Vagina (tissue), 2 donors: ENCODE data around the gene DOCK1.

Source experiments
- POLR2A ChIP-seq, 2 donors: fragments of 450-650 bp; IDR thresholded peaks; one replicate each; pipeline ENCODE4 v1.6.1; 2017; ENCODE audit warnings: antibody characterized with exemption in 2 of 2, mild to moderate bottlenecking in 2 of 2, moderate library complexity in 2 of 2
- TF ChIP-seq, protein P1 (sequence below), 3 experiments: fragments of 450-650 bp in 2 of 3; fragments of 200-600 bp in 1 of 3; sonication (generic) in 1 of 3; IDR thresholded peaks; one replicate each; pipeline ENCODE4 v1.5.1; 2017 to 2019; ENCODE audit warnings: antibody characterized with exemption in 3 of 3, mild to moderate bottlenecking in 2 of 3, moderate library complexity in 2 of 3

DNA sequence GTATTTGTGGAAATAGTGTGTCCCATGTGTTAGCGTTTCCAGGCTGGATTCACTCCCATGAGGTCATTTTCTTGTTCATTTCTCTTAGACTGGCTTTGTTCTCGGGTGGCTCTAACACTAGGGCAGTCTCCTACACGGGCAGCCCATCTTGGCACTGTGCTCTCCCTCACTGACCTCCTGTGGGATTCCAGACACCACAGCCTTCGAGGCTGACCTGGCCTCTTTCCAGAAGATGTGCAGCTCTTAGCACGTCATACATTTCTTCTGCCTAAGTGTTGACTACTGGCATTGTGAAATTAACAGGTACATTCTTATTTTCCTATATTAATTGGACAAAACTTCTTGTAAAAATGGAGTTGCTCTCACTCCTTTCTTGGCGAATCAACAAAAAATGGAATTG, 218.4 kb downstream of the DOCK1 start:
- no peak for TF ChIP-seq POLR2A (IDR thresholded peaks at IDR 0.05)
- TF ChIP-seq, protein P1, sequence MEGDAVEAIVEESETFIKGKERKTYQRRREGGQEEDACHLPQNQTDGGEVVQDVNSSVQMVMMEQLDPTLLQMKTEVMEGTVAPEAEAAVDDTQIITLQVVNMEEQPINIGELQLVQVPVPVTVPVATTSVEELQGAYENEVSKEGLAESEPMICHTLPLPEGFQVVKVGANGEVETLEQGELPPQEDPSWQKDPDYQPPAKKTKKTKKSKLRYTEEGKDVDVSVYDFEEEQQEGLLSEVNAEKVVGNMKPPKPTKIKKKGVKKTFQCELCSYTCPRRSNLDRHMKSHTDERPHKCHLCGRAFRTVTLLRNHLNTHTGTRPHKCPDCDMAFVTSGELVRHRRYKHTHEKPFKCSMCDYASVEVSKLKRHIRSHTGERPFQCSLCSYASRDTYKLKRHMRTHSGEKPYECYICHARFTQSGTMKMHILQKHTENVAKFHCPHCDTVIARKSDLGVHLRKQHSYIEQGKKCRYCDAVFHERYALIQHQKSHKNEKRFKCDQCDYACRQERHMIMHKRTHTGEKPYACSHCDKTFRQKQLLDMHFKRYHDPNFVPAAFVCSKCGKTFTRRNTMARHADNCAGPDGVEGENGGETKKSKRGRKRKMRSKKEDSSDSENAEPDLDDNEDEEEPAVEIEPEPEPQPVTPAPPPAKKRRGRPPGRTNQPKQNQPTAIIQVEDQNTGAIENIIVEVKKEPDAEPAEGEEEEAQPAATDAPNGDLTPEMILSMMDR (IDR thresholded peaks at IDR 0.05): no peak
